ENCODE results near the gene SRP54.
A peak's percentile ranks its signal among the peaks of the same experiment; 100 is the strongest.
"Not testable (repeated sequence)": the region's sequence is repeated elsewhere in the genome, so short reads cannot be mapped to it uniquely, and the experiment has no call there.

SRP54 gene

DNA sequence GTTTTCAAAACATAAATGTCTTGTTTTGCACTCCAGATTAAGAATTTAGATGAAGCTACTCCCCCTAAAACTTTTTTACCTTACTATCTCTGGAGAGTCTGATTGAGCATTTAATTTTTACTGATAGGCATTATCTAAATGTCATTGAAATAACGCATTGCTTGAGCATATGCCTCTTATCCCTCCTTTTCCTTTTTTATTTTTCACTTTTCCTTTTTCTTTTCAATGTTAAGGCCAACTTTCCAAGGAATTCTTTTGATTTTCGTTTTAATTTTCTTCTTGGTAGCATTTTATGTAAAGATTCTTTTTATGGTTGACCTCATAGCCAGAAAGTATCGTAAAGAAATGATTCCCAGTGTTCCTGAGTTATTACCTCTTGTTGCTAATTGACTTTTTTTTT lies 2.9 kb downstream of the SRP54 start:
- no peak for DNase-seq

DNA sequence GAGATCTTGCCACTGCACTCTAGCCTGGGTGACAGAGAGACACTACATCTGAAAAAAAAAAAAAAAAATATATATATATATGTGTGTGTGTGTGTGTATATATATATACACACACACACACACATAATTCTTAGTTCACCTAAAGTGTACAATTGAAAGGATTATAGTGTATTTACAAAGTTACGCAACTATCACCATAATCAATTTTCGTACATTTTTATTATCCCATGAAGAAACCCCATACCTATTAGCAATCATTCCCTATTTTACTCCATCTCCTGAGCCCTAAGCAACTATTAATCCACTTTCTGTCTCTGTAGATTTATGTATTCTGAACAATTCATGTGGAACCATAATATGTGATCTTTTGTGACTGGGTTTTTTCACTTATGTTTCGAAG lies 4.4 kb downstream of the SRP54 start:
- no peak for DNase-seq

DNA sequence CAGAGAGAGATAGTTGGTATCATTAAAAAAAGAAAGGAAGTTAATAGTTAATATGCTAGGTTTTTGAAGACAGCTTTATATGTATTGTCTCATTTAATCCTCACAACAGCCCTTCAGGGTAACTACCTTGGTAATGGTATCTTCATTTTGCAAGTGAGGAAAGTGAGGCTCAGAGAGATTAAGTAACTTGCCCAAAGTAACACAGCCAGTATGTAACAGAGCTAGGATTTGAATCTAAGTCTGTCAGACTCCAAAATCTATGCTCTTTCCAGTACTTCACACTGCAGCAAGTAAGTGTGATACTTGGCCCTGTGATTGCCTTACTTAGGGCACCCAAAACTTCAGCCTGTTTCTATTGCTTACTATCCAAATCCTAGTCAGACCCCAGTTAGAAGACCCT lies 7.0 kb downstream of the SRP54 start:
- no peak for DNase-seq

DNA sequence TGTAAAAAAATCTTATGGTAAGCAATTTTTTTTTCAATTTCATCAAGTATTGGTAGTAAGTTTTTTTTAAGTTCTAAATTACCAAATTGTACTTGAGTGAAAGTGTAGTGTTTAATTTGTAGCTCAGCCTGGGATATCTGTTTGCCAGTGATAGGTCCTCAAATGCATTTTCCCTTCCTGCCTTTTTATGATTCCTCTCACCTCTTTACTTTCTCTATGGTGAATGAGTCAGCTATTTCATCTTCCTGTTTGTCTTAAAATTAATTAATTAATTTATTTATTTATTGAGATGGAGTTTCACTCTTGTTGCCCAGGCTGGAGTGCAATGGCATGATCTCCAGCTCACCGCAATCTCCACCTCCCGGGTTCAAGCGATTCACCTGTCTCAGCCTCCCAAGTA lies 10.6 kb downstream of the SRP54 start:
- no peak for DNase-seq

DNA sequence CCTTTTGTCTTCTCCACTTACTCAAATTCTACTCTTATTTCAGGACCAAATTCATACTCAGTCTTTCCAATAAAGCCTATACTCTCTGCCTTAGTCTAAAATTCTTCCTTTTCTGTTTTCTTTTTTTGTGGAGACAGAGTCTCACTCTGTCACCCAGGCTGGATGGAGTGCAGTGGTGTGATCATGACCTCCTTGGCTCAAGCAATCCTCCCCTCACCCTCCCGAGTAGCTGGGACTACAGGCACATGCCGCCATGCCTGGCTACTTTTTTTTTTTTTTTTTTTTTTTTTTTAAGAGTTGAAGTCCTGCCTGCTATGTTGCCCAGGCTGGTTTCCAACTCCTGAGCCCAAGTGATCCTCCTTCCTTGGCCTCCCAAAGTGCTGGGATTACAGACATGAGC lies 11.9 kb downstream of the SRP54 start:
- no peak for DNase-seq

DNA sequence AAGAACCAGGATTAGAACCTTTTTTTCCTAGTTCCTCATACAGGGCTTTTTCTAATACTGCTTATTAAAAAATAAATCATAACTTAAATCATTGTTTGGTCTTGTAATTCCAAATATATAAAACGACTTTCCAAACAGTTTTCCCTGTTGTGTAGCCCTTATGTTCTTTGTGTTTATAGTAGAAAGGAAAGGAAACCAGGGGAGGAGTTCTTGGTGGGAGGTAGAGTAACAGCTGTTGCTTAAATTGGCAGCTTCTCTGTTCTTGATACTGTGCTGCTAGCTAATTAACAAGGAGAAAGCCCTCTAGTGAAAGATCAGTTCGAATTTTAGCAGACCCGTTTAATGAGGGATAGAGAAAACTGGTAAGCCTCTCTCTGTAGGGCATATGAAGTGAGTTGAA lies 15.0 kb downstream of the SRP54 start:
- DNase-seq, result no peak

DNA sequence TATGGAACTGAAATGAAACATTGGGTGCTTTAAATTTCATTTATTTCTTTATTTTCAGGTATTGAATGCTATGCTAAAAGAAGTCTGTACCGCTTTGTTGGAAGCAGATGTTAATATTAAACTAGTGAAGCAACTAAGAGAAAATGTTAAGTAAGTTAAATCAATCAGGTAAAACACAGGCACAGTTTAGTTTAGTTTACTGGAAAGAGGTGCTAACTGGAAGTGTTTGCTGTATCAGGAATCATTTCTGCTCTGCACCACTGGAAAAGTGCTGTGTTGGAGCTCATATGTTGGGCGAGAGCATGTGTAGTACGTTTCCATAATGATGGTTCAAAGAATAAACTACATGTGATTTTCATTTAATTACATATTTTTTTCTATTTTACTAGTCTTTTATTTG lies 16.7 kb downstream of the SRP54 start:
- DNase-seq, result no peak

DNA sequence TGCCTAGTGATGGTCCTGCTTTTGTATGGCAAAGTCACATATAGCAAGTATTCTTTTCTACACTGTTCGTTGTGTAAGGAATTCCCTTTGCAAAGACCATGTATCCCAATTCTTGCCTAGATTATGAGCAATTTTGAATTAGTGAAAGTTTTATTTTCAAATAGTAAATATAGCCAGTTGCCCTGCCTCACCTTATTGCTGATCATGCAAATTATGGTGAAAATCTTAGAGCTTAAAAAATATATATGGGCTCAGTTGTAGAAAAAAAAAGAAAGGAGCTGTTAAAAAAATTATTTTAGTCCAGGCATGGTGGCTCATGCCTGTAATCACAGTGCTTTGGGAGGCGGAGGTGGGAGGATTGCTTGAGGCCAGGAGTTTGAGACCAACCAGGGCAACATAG lies 18.8 kb downstream of the SRP54 start:
- no peak for DNase-seq

DNA sequence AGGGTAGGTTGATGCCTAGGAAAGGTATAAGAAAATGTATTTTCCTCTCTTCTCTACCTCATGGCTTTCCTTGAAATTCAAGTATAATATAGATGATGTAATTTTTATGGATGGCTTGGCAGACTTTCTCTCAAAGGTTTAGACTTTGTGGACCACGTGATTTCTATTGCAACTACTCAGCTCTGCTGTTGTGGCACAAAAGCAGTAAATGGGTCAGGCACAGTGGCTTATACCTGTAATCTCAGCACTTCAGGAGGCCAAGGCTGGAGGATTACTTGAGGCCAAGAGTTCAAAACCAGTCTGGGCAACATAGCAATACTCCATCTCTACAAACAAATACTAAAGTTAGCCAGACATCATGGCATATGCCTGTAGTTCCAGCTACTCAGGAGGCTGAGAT lies 22.0 kb downstream of the SRP54 start:
- no peak for DNase-seq

DNA sequence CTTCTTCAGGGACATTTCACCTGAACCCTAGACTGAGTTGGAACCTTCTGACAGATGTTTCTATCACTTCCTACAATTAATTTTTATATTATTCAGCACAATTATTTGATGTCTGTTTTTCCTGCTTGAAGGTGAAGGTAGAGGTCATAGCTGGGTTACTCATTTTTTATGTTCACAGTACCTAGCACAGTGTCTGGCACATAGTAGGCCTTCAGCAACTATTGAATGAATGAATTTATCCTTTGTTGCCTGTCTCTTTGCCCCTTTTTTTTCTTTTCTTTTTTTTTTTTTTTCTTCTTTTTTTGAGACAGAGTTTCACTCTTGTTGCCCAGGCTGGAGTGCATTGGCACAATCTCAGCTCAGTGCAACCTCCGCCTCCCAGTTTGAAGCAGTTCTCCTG lies 33.8 kb downstream of the SRP54 start:
- no peak for DNase-seq

DNA sequence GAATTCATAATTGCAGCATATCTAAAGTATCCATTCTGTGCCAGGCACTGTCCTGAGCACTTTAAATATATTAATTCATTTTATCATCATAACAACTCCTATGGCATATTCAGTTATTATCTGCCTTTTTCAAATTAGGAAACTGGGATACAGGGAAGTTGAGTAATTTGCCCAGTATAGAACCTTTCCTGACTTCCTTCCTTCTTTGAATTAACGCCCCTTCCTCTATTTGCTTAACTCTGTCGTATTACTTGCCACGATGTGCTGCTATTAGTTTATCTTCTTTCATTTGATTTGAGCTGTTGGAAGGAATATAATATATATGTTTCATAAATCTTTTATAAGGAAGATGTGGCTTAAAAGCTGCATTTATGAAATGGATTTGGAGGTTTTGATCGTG lies 37.9 kb downstream of the SRP54 start:
- DNase-seq, result no peak

DNA sequence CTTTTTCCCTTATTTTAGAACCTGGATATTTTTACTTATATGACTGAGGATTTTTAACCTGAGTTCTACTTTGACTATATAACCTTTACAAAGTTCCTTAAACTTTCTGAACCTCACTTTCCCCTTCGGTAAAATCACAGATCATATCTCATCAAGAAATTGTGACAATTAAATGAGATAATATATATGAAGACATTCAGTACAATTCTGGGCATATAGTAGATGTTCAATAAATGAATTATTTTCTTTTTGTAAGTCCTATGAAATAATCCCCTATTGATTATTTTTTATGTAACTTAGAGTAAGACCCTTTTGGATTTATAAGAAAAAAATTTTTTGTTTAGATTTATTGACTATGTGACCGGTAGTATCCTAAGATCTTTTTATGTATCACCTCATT lies 45.6 kb downstream of the SRP54 start:
- no peak for DNase-seq

DNA sequence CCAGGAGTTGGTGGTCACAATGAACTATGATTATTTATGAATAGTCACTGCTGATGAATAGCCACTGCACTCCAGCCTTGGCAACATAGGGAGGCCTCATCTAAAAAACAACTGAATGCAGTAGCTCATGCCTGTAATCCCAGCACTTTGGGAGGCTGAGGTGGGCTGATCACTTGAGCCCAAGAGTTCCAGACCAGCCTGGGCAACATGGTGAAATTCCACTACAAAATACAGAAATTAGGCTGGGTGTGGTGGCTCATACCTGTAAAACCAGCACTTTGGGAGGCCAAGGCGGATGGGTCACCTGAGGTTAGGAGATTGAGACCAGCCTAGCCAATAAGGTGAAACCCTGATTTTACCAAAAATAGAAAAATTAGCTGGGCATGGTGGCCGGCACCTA lies 49.8 kb downstream of the SRP54 start:
- DNase-seq, result no peak

DNA sequence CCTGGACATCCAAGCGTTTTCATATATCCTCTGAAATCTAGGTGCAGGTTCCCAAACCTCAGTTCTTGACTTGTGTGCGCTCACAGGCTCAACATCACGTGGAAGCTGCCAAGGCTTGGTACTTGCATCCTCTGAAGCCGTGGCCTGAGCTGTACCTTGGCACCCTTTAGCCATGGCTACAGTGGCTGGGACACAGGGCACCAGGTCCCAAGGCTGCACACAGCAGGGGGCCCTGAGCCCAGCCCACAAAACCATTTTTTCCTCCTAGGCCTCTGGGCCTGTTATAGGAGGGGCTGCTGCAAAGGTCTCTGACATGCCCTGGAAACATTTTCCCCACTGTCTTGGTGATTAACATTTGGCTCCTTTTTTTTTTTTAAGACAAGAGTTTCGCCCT lies 51.6 kb downstream of the SRP54 start:
- no peak for DNase-seq

DNA sequence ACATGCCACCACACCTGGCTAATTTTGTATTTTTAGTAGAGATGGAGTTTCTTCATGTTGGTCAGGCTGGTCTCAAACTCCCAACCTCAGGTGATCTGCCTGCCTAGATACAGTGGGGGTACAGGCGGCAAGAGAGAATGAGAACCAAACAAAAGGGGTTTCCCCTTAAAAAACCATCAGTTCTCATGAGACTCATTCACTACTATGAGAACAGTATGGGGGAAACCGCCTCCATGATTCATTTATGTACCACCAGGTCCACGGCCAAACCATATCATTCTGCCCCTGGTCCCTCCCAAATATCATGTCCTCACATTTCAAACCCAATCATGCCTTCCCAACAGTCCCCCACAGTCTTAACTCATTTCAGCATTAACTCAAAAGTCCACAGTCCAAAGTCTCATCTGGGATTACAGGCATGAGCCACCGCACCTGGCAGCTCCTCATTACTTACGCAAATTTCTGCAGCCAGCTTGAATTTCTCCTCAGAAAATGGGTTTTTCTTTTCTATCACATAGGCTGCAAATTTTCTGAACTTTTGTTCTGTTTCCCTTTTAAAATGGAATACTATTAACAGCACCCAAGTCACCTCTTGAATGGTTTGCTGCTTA lies 52.3 kb downstream of the SRP54 start:
- not testable (repeated sequence) for DNase-seq

DNA sequence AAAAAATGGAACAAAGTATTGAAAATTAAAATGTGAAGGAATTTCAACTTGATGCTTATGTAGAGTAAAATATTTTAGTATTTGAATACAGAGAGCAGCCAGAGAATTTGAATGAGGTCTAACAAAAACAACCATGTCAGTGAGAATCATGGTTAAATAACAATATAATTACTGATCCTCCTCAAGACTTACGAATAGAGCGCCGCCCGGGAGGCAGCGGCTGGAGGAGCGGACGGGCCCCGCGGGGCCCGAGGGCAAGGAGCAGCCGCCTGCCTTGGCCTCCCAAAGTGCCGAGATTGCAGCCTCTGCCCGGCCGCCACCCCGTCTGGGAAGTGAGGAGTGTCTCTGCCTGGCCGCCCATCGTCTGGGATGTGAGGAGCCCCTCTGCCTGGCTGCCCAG lies 55.5 kb downstream of the SRP54 start:
- not testable (repeated sequence) for DNase-seq

DNA sequence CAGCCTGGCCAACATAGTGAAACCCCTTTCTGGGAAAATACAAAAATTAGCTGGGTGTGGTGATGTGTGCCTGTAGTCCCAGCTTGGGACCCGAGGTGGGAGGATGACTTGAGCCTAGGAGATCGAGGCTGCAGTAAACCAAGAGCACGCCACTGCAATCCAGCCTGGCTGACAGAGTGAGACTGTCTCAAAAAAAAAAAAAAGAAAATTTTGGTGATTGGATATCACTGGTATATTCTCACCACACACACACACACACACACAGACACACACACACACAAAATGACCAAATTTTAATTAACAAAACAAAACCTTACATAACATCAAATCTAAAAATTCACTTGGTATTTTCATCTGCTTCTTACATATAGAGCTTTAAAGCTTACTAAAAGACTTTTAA lies 59.8 kb downstream of the SRP54 start:
- DNase-seq, result no peak

DNA sequence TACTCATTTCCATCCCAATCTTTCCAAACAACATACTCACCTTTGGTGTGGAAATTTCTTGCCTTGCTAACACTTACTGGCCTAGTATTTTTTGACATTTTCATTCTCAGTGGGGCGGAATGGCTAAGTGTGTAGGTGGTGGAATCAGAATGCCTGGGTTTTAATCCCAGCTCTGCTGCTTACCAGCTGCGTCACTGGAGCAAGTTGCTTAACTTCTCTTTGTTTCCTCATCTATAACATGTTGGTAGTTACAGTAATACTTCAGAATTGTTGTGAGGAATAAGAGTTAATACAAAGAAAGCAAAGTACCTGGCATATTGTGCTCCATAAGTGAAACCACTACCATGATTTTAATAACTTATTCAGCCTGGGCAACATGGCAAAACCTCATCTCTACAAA lies 60.3 kb downstream of the SRP54 start:
- DNase-seq, result no peak

DNA sequence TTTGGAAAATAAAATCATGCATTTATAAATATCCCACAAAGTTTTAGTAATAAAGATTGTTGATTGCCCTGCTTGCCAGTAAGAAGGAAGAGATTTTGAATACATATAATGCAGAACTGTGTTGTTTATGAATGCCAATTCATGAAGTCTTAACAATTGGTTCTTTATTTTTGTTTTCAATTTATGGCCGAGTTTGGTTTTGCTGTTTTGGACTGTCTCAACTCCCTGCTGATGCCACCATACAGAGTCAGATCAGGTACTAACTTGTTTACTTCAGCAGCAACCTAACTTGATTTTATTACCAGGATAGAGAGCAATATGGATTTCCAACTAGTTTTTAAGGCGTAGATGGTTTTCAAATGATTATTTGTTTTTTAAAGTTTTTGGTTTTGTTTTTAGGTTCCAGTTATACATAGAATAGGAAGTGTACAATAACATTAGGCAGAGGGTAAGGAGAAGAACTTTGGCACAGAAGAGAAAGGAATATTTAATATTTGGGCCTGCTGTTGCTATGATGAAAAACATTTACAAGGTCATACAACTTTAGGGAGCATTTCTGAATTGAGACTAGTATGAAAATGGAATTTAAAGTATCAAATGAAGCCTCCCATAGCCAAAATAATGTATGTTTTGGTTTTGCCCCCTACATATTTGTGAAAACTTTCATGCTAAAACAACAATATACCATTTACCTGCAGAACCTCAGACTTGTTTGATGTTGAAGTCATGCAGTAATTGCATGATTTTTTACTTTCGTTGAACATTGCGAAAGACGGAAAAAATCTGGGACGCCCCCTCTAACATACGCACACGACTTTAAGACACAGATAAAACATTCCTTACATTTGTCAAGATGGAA lies 62.4 kb downstream of the SRP54 start:
- DNase-seq, result no peak

DNA sequence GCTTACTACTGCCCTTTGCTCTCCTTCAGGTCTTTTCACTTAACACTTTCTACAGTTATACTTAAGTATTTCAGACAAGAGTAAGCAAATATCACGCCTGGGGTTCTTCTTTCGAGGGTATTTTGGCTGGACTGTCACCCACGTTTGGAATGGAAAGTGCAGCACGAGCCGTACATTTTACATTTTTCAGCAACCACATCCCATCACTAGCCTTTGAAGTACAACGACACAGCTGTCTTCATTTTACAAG lies 62.9 kb downstream of the SRP54 start:
- DNase-seq, result no peak

DNA sequence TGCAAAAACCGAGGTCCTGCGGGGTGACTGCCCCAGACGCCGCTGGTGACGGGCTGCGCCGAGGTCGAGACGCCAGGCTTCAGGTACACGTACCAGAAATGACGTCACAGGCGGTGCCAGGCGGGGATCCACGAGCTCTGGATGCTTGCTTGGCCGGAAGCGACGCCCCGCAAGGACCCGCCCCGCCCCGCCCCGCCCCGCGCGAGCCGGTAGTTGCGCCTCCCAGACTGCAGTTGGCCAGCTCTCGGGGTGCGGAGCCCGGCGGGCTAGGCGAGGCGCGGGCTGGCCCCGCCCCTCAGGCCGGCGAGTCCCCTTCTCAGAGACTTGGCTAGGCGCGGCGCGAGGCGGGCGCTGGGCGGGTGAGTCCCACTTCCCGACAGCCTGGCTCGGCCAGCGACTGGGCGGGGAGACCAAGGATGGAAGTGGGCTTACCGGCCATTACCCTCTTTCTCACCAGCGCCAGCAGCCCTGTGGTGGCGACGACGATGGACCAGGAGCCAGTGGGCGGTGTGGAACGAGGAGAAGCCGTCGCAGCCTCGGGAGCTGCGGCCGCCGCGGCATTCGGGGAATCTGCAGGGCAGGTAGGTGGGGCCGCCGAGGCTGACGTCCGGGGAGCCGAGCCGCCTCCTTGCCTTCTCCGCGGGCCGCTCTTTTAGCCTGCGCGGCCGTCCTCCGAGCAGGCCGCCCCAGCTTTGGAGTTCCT lies 63.4 kb downstream of the SRP54 start, which contains the start of gene FAM177A1:
Gene FAM177A1, plus strand, starts transcription at position 225 of the 703 bp plus-strand sequence. Its CDS starts 192 bp downstream, at position 417.
- DNase-seq, result peak; percentile 96

DNA sequence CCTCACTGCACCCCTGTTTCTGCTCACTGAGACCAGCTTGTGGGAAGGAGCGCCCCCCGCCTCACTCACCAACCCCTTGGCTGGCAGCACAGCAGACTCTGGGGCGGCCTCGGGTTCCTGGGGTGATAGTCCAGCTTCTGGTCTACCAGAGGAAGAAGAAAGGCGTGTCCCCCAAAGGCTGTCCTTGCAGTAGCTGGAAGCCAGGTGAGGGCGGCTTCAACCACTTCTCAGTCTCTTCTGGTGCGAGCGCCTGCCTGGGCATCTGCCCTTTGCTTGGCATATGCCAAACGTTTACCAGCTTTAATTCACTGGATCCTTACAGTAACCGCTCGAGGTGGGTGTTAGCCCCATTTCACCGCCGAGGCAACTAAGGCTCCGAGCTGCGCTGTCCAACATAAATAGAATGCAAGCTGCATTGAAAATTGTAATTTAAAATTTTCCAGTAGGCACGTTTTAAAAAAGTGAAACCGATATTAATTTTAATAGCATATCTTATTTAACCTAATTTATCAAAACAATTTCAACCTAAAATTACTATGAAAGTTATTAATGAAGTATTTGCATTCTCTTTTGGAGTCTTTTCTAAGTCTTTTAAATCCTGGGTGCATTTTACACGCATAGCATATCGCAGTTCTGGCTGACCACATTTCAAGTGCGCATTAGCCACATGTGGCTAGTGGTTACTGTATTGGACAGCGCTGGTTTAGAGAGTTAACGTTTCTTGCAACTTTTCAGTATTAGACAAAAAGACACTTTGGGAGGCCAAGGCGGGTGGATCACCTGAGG lies 64.2 kb downstream of the SRP54 start:
- DNase-seq, result no peak

DNA sequence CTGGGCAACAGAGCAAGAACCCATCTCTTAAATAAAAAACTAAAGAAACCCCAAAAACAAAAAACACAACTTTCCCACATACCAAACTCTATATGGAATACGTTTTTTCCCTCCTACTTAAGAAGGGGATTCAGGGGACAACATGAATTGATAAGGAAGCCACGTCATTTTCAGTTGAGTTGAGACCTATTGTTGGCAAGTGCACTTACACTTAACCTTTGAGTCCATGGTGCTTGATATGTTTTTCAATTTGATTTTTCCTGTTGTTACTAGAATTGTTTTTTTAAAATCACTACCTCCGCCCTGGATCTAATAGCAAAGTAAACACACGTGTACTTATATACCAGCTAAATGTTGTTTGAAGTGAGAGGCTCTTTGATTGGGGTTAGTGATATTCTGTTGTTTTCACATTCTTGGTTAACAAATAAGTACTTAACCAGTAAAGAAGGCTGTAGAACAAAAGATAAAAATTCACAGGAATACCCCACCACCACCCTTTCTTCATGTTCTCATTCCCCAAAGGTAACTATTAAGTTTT lies 65.3 kb downstream of the SRP54 start:
- no peak for DNase-seq

Data from activated CD4-positive, CD25-positive, alpha-beta regulatory T cell treated with anti-CD3 and anti-CD28 coated beads, Interleukin-2, amount 50 U/mL, for 72 hours (primary cell).